GM23338 (cell line): ENCODE data around the gene C4orf51. TPM values are rescaled to one million over a fixed set of nuclear protein-coding genes. Genes with fewer than 3 reads are reported as not detected.
A peak's percentile ranks its signal among the peaks of the same experiment; 100 is the strongest.

Source experiments
- ATAC-seq: fragments of 200-7000 bp; cut with Tn5 transposase; 3 replicates; pipeline ENCODE4 v1.9.1; 2020
- DNase-seq: peaks from one replicate; pipeline ENCODE4 v3.0.0-alpha.2; 2015; ENCODE audit warnings: low spot score
- H2AFZ ChIP-seq: fragments of 200-600 bp; sonication (generic); 2 replicates; pipeline ENCODE4 v1.8.0; 2016; ENCODE audit warnings: antibody characterized with exemption, mild to moderate bottlenecking, moderate library complexity
- H3F3A ChIP-seq: fragments of 200-600 bp; sonication (generic); replicated peaks from 2 replicates; pipeline ENCODE4 v1.8.0; 2017; ENCODE audit warnings: antibody characterized with exemption, mixed run types, low read depth
- H3K27ac ChIP-seq: fragments of 200-600 bp; sonication (generic); 2 replicates; pipeline ENCODE4 v1.6.1; 2016; ENCODE audit warnings: low read depth
- H3K27me3 ChIP-seq: fragments of 200-600 bp; sonication (generic); 2 replicates; pipeline ENCODE4 v1.8.0; 2016; ENCODE audit warnings: mild to moderate bottlenecking, mixed run types, moderate library complexity; ENCODE audit not compliant: insufficient read depth
- H3K36me3 ChIP-seq: fragments of 200-600 bp; sonication (generic); 2 replicates; pipeline ENCODE4 v1.8.0; 2016; ENCODE audit warnings: mild to moderate bottlenecking; ENCODE audit not compliant: insufficient read depth
- H3K4me1 ChIP-seq: fragments of 200-600 bp; sonication (generic); 2 replicates; pipeline ENCODE4 v1.8.0; 2016; ENCODE audit warnings: mild to moderate bottlenecking, moderate library complexity; ENCODE audit not compliant: insufficient read depth
- H3K4me2 ChIP-seq: fragments of 200-600 bp; sonication (generic); 2 replicates; pipeline ENCODE4 v1.7.1; 2017; ENCODE audit warnings: mixed run types
- H3K4me3 ChIP-seq: fragments of 200-600 bp; sonication (generic); 2 replicates; pipeline ENCODE4 v1.6.1; 2016; ENCODE audit warnings: mixed run types
- H3K79me2 ChIP-seq: fragments of 200-600 bp; sonication (generic); replicated peaks from 2 replicates; pipeline ENCODE4 v1.8.0; 2017; ENCODE audit warnings: mild to moderate bottlenecking; ENCODE audit not compliant: insufficient read depth
- H3K9me2 ChIP-seq: fragments of 200-600 bp; sonication (generic); 2 replicates; pipeline ENCODE4 v1.8.0; 2017; ENCODE audit not compliant: insufficient read depth
- H4K20me1 ChIP-seq: fragments of 200-600 bp; sonication (generic); replicated peaks from 2 replicates; pipeline ENCODE4 v1.8.0; 2017; ENCODE audit warnings: mild to moderate bottlenecking; ENCODE audit not compliant: insufficient read depth
- H3K27ac Mint-ChIP-seq: 2 replicates; pipeline ENCODE4 v1.8.0; 2020; ENCODE audit warnings: inconsistent platforms, mild to moderate bottlenecking, moderate library complexity, mixed read lengths
- H3K27me3 Mint-ChIP-seq: 3 replicates; pipeline ENCODE4 v1.8.0; 2022; ENCODE audit warnings: low read depth, mild to moderate bottlenecking, moderate library complexity, mixed read lengths, inconsistent platforms; ENCODE audit not compliant: insufficient read depth, poor library complexity
- H3K36me3 Mint-ChIP-seq: 3 replicates; pipeline ENCODE4 v1.8.0; 2021; ENCODE audit warnings: low read depth, mild to moderate bottlenecking, inconsistent platforms, moderate library complexity, mixed read lengths
- H3K4me1 Mint-ChIP-seq: 3 replicates; pipeline ENCODE4 v1.8.0; 2020; ENCODE audit warnings: mild to moderate bottlenecking, inconsistent platforms, mixed read lengths
- H3K4me3 Mint-ChIP-seq: 3 replicates; pipeline ENCODE4 v1.8.0; 2021; ENCODE audit warnings: moderate library complexity, mild to moderate bottlenecking, inconsistent platforms, mixed read lengths
- H3K9me3 Mint-ChIP-seq: 3 replicates; pipeline ENCODE4 v1.8.0; 2020; ENCODE audit warnings: moderate library complexity, mild to moderate bottlenecking, inconsistent platforms, mixed read lengths
- CREB1 ChIP-seq: fragments of 250-450 bp; sonication (Bioruptor Pico); IDR thresholded peaks from 2 replicates; pipeline ENCODE4 v1.5.0; 2020; ENCODE audit warnings: low read depth, mild to moderate bottlenecking, moderate library complexity
- ETS1 ChIP-seq: IDR thresholded peaks from 2 replicates; pipeline ENCODE4 v1.6.1; 2016; ENCODE audit warnings: antibody characterized with exemption
- EZH2 ChIP-seq: fragments of 200-600 bp; sonication (generic); IDR thresholded peaks from one replicate; pipeline ENCODE4 v1.8.0; 2017; ENCODE audit warnings: antibody characterized with exemption, mild to moderate bottlenecking, low read depth; ENCODE audit not compliant: unreplicated experiment
- EZH2phosphoT487 ChIP-seq: fragments of 200-600 bp; sonication (generic); IDR thresholded peaks from one replicate; pipeline ENCODE4 v1.8.1; 2018; ENCODE audit warnings: antibody characterized with exemption; ENCODE audit not compliant: unreplicated experiment
- JUNB ChIP-seq: IDR thresholded peaks from one replicate; pipeline ENCODE4 v1.6.1; 2016; ENCODE audit warnings: antibody characterized with exemption; ENCODE audit not compliant: unreplicated experiment
- NANOG ChIP-seq: IDR thresholded peaks from 2 replicates; pipeline ENCODE4 v1.6.1; 2016; ENCODE audit warnings: antibody characterized with exemption, borderline replicate concordance
- POLR2AphosphoS5 ChIP-seq: IDR thresholded peaks from 2 replicates; pipeline ENCODE4 v1.6.1; 2016; ENCODE audit warnings: antibody characterized with exemption, low read depth
- REST ChIP-seq: IDR thresholded peaks from one replicate; pipeline ENCODE4 v1.6.1; 2018; ENCODE audit warnings: antibody characterized with exemption; ENCODE audit not compliant: unreplicated experiment
- STAT1 ChIP-seq: IDR thresholded peaks from one replicate; pipeline ENCODE4 v1.6.1; 2016; ENCODE audit warnings: antibody characterized with exemption; ENCODE audit not compliant: unreplicated experiment
- ZNF114 ChIP-seq: fragments of 250-450 bp; sonication (Bioruptor Pico); IDR thresholded peaks from 2 replicates; pipeline ENCODE4 v1.5.0; 2020; ENCODE audit warnings: mild to moderate bottlenecking, moderate library complexity
- ZNF331 ChIP-seq: fragments of 250-450 bp; sonication (Bioruptor Pico); IDR thresholded peaks from 2 replicates; pipeline ENCODE4 v1.5.0; 2020; ENCODE audit warnings: low read depth, mild to moderate bottlenecking, moderate library complexity
- polyA plus RNA-seq: library from polyadenylated mRNA; unstranded; fragments of >200 nt; fragmentation: Nextera tagmentation; extraction: Ambion mirVana; gene quantifications from 2 replicates; pipeline ENCODE4 v1.2.1, GENCODE V29; 2016
- total RNA-seq: library from RNA; depleted of rRNA; stranded (reverse); fragments of >200 nt; shearing (Covaris generic); gene quantifications from 2 replicates; pipeline ENCODE4 v1.2.3, GENCODE V29; 2014
- TF ChIP-seq, protein P1 (sequence below), 2 experiments: fragments of 200-600 bp in 1 of 2; sonication (generic) in 1 of 2; conservative IDR thresholded peaks; 2 replicates each; pipeline versions ENCODE4 v1.5.1 to v1.6.1; 2016 to 2017; ENCODE audit warnings: antibody characterized with exemption in 2 of 2, low read depth in 2 of 2, mild to moderate bottlenecking in 2 of 2, moderate library complexity in 1 of 2

The C4orf51 gene
- total and polyA plus RNA-seq, 2 experiments from 2014 or later: not detected

DNA sequence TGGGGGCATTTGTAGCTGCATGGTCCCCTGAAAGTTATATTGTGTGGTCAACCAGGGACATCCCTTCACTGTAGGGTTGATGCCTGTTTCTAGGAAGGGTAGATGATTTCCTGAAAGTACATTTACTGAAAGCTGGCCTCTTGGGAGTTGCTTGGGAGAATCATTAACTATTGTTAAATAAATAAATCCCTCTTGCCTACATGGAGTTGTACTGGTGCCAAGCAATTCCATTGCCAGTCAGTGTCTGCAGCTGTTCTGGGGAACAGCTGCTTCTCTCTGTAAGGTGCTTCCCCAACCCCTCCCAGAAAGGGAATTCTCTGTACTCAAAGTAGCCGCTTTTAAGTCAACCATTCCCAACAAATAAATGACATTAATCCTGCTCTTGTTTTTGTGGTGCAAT, 51.1 kb downstream of the C4orf51 start:
- H3F3A ChIP-seq: peaks cover 9% of the 10 kb centered on the region
- Mint-ChIP-seq H3K9me3 (no peaks in the 10 kb centered on the region), H3K36me3 (no peaks in the 10 kb centered on the region; the same call in 2 of the 3 replicates), H3K4me1 (peaks cover 37% of the 10 kb centered on the region), H3K27me3 (peaks cover 9% of the 10 kb centered on the region), H3K4me3 (no peak overlapping the region), H3K27ac (peak overlapping the region; percentile 52; the same call in 1 of the 2 replicates)
- no peak for DNase-seq
- no peak overlapping the region for H3K4me3 ChIP-seq
- no peaks in the 10 kb centered on the region for H3K27me3 ChIP-seq
- ATAC-seq: no peak
- no peaks in the 10 kb centered on the region for H4K20me1 ChIP-seq
- H3K27ac ChIP-seq: no peak overlapping the region
- H2AFZ ChIP-seq: no peak overlapping the region; the same call in 1 of the 2 replicates
- no peak for TF ChIP-seq NANOG
- TF ChIP-seq, protein P1, sequence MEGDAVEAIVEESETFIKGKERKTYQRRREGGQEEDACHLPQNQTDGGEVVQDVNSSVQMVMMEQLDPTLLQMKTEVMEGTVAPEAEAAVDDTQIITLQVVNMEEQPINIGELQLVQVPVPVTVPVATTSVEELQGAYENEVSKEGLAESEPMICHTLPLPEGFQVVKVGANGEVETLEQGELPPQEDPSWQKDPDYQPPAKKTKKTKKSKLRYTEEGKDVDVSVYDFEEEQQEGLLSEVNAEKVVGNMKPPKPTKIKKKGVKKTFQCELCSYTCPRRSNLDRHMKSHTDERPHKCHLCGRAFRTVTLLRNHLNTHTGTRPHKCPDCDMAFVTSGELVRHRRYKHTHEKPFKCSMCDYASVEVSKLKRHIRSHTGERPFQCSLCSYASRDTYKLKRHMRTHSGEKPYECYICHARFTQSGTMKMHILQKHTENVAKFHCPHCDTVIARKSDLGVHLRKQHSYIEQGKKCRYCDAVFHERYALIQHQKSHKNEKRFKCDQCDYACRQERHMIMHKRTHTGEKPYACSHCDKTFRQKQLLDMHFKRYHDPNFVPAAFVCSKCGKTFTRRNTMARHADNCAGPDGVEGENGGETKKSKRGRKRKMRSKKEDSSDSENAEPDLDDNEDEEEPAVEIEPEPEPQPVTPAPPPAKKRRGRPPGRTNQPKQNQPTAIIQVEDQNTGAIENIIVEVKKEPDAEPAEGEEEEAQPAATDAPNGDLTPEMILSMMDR (conservative IDR thresholded peaks at IDR 0.05; ENCODE audit: low read depth in 2 of 2): no peak
- TF ChIP-seq STAT1: no peak
- TF ChIP-seq ZNF331 (CRISPR knock-in tag): no peak
- no peak overlapping the region for H3K4me2 ChIP-seq
- no peaks in the 10 kb centered on the region for H3K79me2 ChIP-seq
- H3K36me3 ChIP-seq: no peaks in the 10 kb centered on the region
- H3K4me1 ChIP-seq: peaks cover 38% of the 10 kb centered on the region
- peaks cover 4% of the 10 kb centered on the region; the same call in 1 of the 2 replicates for H3K9me2 ChIP-seq

- H4K20me1 ChIP-seq: no peaks in the 10 kb centered on the region
- H2AFZ ChIP-seq: peak overlapping the region; percentile 69; the same call in 1 of the 2 replicates
- H3K36me3 ChIP-seq: no peaks in the 10 kb centered on the region
- H3K4me1 ChIP-seq: peaks cover 38% of the 10 kb centered on the region
- Mint-ChIP-seq H3K4me1 (peaks cover 37% of the 10 kb centered on the region), H3K27ac (peak overlapping the region; percentile 96), H3K36me3 (no peaks in the 10 kb centered on the region; the same call in 2 of the 3 replicates), H3K27me3 (peaks cover 9% of the 10 kb centered on the region), H3K9me3 (no peaks in the 10 kb centered on the region), H3K4me3 (peak overlapping the region; percentile 69)
- H3K27ac ChIP-seq: peak overlapping the region; percentile 100
- DNase-seq: peak; percentile 62
- peak; percentile 2; the same call in 2 of the 3 replicates for ATAC-seq
- peak overlapping the region; percentile 79 for H3K4me2 ChIP-seq
- H3F3A ChIP-seq: peaks cover 9% of the 10 kb centered on the region
- H3K27me3 ChIP-seq: no peaks in the 10 kb centered on the region
- H3K4me3 ChIP-seq: peak overlapping the region; percentile 72
- no peaks in the 10 kb centered on the region for H3K79me2 ChIP-seq
- peaks cover 4% of the 10 kb centered on the region; the same call in 1 of the 2 replicates for H3K9me2 ChIP-seq
- TF ChIP-seq EZH2 (no peak), POLR2AphosphoS5 (no peak), EZH2phosphoT487 (no peak), ZNF331 (CRISPR knock-in tag) (no peak), JUNB (no peak), REST (no peak), ETS1 (no peak), ZNF114 (CRISPR knock-in tag) (no peak), NANOG (no peak), CREB1 (CRISPR knock-in tag) (no peak), STAT1 (no peak)
- TF ChIP-seq, protein P1 (conservative IDR thresholded peaks at IDR 0.05; ENCODE audit: low read depth in 2 of 2): no peak
Measured at GRCh38 chr4:145732001-145732815, 52.3 kb downstream of the C4orf51 start.
